ENCODE results near the gene UFD1. TPM values are rescaled to one million over a fixed set of nuclear protein-coding genes. Genes with fewer than 3 reads are reported as not detected.
A peak's percentile ranks its signal among the peaks of the same experiment; 100 is the strongest.

Gene UFD1
- total and polyA plus RNA-seq, 9 of the 15 experiments (the other 6 are each of a cell fraction or from before 2014, with no cell fraction given), result 238 to 645 (median 363) TPM

- TF ChIP-seq ZNF77 (CRISPR knock-in tag; IDR thresholded peaks at IDR 0.05), result peak; percentile 67; the same call in 1 of the 2 replicates
- TF ChIP-seq RFX7 (CRISPR knock-in tag; IDR thresholded peaks at IDR 0.05), result peak; percentile 80; the same call in 1 of the 2 replicates
- TF ChIP-seq BMI1 (IDR thresholded peaks at IDR 0.05; ENCODE audit: low read length), result no peak
- no peak for TF ChIP-seq STAT5B (CRISPR knock-in tag; IDR thresholded peaks at IDR 0.05)
- TF ChIP-seq CLOCK (CRISPR knock-in tag; IDR thresholded peaks at IDR 0.05; ENCODE audit: borderline replicate concordance), result peak; percentile 90; the same call in 1 of the 2 replicates
- no peak for TF ChIP-seq STAT5A (IDR thresholded peaks at IDR 0.05; ENCODE audit: borderline replicate concordance, low read length)
- TF ChIP-seq GATA2 (CRISPR knock-in tag; IDR thresholded peaks at IDR 0.05), result no peak
- TF ChIP-seq, protein P1, sequence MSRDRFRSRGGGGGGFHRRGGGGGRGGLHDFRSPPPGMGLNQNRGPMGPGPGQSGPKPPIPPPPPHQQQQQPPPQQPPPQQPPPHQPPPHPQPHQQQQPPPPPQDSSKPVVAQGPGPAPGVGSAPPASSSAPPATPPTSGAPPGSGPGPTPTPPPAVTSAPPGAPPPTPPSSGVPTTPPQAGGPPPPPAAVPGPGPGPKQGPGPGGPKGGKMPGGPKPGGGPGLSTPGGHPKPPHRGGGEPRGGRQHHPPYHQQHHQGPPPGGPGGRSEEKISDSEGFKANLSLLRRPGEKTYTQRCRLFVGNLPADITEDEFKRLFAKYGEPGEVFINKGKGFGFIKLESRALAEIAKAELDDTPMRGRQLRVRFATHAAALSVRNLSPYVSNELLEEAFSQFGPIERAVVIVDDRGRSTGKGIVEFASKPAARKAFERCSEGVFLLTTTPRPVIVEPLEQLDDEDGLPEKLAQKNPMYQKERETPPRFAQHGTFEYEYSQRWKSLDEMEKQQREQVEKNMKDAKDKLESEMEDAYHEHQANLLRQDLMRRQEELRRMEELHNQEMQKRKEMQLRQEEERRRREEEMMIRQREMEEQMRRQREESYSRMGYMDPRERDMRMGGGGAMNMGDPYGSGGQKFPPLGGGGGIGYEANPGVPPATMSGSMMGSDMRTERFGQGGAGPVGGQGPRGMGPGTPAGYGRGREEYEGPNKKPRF (IDR thresholded peaks at IDR 0.05; ENCODE audit: low read depth, low read length), result no peak
- TF ChIP-seq ARID4B (CRISPR knock-in tag; IDR thresholded peaks at IDR 0.05), result no peak
- no peak for TF ChIP-seq IRF2 (CRISPR knock-in tag; IDR thresholded peaks at IDR 0.05)
- TF ChIP-seq ZNF217 (CRISPR knock-in tag; IDR thresholded peaks at IDR 0.05), result no peak
- no peak for TF ChIP-seq ZC3H4 (CRISPR knock-in tag; IDR thresholded peaks at IDR 0.05; ENCODE audit: borderline replicate concordance)
- TF ChIP-seq ZNF551 (CRISPR knock-in tag; IDR thresholded peaks at IDR 0.05), result no peak
- no peak; the same call in none of the 2 replicates for TF ChIP-seq RHOXF2B (CRISPR knock-in tag; conservative IDR thresholded peaks at IDR 0.05)
These were observed 571 bp upstream of the UFD1 start, which contains the start of gene CDC45 (continued) for GRCh38 chr22:19479355-19480172.
